Measurements from ENCODE around the gene CSAD.

GRCh38 chr12:53193040-53193439 is 12.3 kb upstream of the CSAD start:
- TF ChIP-seq CTCF (optimal IDR thresholded peaks at IDR 0.05 in 1 of 3, IDR thresholded peaks at IDR 0.05 in 1 of 3, conservative IDR thresholded peaks at IDR 0.05 in 1 of 3; ENCODE audit: extremely low read depth in 1 of 3, insufficient read depth in 2 of 3, low read length in 3 of 3) (no peak), EZH2 (IDR thresholded peaks at IDR 0.05; ENCODE audit: low read length) (no peak)

Measured in keratinocyte (primary cell).